NCI-H1436 treated with DMSO at 0.1 percent for 48 hours (cell line): Measurements from ENCODE around the gene FERD3L.
"Not testable (repeated sequence)": the region's sequence is repeated elsewhere in the genome, so short reads cannot be mapped to it uniquely, and the experiment has no call there.

ENCODE experiments used
- DNase-seq: peaks from one replicate; lab custom pipeline; 2025; lab: John Stamatoyannopoulos, UW

Gene FERD3L, protein sequence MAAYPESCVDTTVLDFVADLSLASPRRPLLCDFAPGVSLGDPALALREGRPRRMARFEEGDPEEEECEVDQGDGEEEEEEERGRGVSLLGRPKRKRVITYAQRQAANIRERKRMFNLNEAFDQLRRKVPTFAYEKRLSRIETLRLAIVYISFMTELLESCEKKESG

DNA sequence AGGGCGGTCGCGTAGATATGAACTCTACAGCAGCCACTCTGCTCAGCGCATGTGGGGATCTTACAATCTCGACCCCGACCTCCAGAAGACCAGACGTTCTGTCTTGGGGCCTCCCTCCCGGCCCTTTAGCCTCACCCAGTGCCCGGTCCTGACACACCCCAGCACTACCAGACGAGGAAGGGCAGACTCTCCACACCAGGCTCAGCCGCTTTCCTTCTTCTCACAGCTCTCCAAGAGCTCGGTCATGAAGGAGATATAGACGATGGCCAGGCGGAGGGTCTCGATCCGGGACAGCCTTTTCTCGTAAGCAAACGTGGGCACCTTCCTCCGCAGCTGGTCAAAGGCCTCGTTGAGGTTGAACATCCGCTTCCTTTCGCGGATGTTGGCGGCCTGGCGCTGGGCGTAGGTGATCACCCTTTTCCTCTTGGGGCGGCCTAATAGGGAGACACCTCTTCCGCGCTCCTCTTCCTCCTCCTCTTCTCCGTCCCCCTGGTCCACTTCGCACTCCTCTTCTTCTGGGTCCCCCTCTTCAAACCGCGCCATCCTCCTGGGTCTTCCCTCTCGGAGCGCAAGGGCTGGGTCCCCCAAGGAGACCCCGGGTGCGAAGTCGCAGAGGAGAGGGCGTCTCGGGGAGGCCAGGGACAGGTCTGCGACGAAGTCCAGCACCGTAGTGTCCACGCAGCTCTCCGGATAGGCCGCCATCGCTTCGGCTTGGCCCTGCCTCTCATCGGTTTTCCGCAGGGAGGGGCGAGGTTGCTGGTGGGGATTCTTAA lies at the start of gene FERD3L:
Gene FERD3L (minus strand): TSS at position 761 of the 773 bp plus-strand sequence. CDS start 59 bp downstream, at position 702.
- DNase-seq = no peak

DNA sequence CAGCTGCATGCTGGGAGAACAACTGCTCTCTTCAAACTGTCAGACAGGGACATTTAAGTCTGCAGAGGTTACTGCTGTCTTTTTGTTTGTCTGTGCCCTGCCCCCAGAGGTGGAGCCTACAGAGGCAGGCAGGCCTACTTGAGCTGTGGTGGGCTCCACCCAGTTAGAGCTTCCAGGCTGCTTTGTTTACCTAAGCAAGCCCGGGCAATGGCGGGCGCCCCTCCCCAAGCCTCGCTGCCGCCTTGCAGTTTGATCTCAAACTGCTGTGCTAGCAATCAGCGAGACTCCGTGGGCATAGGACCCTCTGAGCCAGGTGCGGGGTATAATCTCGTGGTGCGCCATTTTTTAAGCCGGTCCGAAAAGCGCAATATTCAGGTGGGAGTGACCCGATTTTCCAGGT lies 49.2 kb upstream of the FERD3L start:
- DNase-seq = not testable (repeated sequence)

DNA sequence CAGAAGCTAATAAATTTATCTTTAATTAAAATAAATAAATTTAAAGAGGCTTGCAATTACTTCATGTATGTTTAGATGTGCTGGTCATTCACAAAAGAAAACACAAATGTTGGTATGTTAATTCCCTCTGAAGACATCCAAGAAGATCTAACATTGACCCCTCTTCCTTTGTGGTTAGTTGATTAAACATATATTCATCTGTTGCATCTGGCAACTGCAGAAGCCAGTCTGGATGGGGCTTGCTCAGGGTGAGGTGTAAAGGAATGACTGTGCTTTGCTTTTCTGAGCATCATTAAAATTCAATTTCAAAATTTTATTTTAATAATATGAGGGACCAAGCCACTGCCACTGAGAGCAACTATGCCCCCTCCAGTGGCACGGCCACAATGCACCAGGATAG lies 36.4 kb upstream of the FERD3L start:
- no peak for DNase-seq

DNA sequence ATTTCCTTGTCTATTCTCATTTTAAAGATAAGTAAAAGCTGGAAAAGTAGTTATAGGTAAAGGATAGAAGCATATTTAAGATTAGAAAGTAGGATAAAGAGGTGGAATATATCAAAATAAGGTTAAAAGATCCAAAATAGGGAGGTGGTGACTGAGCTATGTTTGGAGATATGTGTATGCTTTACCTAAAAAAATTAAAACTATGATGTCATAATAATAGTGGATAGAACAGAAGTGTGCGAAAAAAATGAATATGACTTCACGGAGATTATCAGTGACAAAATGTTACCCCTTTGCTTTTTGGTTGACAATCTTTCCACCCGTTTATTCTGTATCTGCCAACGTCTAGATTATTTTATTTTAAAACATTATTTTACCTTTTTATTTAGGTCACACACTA lies 33.4 kb upstream of the FERD3L start:
- DNase-seq = no peak

DNA sequence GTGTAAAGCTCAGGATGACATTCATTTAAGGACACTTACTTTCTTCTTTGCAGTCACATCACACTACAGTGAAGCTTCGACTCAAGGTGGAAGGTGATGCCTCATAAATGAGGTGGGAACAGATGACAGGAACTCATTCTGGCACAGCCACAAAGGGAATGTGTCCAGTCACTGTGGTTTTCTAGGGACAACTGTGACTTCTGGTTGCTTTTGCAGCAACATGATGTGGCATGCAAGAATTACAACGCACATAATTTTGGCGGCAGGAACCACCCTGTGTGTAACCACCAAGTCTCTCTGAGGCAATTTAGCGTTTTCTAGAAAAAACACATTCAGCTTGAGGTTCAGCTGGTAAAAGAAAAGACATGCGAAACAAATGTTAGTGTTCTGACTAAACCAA lies 32.0 kb upstream of the FERD3L start:
- no peak for DNase-seq

DNA sequence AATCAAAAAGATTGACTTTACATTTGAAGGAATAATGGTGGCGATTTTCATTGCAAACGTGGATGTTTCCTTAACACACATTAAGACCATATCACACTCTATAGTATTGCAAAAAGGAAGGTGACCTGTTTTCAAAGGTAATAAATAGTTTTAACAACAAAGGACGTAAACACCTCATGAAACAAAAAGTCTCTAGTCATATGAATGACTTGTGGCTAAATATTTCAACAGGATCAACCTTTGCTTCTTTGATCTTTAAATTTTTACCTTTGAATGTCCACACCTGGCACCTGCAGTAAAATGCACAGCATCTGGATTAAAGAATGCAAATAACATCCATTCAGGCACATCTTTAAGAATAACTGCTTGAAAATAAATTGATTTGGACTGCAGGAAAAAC lies 30.0 kb upstream of the FERD3L start:
- no peak for DNase-seq

DNA sequence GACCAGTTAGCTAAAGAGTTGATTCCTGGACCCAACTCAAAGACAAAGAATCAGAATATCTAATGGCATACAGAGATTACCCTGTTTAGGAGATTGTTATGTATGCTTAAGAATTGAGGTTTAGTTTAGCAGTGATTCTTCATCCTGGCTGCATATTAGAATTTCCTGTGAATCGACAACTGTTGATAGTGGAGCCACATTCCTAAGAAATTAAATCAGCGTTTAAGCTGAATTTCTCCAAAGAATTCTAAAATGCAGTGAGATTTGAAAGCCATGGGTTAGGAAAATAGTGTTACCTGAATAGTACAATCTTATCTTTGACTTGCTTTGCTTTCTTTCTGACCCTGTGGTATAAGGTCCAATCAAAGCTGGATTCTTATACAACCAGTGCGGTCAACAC lies 16.4 kb upstream of the FERD3L start:
- no peak for DNase-seq

DNA sequence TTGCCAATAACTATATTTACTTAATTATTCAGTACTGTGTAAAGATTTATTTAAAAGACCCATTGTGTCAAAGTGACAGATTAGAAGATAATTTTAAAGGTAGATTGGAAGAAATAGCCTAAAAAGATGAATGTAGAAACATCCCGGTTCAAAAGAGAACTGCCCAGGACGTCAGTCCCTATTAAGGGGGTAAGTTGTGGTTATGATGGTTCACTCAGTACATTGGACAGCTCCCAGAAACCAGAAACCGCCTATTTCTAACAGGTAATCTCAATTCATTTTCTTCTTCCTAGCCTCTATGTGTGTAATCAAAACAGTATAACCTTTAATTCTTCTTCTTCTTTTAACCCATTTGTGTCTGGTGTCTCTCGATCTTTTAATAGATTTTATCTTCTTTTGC lies 1.5 kb upstream of the FERD3L start:
- no peak for DNase-seq

DNA sequence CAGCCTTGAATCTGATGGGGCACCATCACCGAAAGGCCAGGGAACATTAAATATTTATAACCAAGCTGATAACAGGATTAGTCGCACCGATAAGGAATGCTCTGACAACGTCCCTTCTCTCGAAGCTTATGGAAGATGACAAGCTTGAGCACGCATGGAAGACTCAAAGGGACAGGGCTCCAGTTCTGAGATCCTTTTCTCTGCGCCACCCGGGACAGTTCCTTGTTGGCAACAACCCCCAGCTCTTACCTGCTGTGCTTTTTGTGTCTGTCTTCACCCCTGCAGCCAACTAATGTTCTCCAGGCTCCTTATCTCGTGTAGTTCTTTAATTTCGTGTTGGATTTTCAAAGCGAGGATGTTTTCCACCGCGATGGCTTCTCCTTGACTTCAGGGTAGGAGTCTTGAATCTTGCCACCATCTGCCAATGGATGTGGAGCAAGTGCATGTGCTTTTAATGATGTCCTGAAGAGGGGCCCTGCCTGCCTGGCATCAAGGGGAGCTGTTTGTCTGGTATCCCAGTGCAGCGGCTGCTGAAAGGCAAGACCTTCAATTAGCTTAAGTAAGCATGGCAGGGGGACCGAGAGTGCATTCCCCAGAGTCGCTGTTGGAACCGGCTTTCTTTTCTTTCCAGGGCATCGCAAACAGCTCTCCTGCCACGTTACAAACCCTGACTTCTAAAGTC lies 354 bp upstream of the FERD3L start:
- no peak for DNase-seq

DNA sequence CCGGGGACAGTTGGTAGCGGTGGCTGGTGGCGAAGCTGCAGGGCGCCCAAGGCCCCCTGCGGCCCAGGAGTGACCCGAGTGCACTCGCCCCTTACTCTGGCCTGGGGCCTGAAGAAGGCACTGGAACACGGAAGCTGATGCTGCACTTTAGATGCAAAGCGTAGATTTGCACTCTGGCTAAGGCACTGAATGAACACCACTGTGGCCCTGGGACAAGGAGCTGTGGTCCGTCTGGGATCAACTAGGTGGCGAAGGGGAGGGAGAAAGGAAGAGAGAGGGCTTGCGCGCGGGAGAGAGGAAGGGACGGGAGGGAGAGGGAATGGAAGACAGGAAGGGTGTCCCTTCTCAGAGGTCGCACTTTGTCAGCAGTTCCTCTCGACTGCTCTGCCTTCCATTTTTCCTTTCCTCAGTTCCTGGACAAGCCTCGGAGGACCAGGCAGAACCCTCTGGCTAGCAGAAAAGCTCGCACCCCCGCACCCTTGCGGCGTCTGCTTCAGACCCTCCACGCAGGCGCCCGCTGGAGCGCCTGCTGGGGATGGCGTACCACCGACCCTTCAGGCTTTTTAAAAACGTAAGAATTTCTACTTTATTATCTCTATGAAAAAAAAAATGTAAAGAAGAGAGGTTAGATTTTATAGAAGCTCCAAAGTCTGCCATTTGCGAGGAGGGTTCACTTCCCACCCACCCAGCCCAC lies 1.2 kb downstream of the FERD3L start:
- no peak for DNase-seq

DNA sequence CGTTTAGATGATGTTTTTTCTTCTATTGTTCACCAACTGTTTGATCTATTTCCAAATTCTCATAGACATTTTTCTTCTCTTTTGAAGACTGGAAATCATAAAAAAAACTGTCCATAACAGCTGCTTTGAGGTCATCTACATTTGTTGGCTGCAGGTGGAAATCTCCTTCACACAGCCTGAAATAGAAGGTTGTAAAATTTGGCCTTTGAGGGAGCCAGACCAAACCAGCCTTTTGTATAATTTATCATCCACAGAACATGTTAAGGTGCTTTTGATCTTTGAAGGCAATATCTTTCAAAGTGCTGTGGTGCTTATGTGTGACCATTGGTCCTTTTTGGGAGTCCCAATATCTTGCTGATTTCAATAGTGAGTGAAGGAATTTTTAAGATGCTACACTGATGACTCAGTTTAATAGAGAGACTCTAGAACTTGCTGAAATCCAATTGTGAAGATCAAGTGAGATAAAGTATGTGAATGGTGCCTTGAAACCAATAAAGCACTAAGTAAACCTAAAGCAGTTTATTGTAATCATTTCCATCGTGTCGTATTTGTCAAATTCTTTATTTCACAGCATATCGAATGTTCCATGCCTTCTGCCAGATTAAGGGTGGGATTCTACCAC lies 5.4 kb downstream of the FERD3L start:
- DNase-seq = no peak

DNA sequence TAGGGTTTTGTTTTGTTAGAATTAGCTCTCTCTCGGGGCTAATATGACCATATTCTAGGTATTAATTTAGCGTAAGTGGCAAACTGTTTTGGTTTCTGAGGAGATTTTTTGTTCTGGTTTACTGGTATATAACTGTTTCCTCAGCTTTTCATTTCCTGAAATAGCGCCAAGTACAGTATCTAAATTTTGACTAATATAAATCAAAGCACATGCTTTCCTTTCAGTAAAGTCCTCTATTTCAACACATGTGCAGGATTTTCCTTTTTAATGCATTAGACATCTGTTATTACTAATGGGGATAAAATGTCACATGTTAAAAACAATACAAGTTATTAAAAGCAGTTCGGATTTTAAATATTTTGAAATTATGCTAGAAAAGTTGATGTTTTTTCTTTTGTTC lies 11.3 kb downstream of the FERD3L start:
- no peak for DNase-seq

DNA sequence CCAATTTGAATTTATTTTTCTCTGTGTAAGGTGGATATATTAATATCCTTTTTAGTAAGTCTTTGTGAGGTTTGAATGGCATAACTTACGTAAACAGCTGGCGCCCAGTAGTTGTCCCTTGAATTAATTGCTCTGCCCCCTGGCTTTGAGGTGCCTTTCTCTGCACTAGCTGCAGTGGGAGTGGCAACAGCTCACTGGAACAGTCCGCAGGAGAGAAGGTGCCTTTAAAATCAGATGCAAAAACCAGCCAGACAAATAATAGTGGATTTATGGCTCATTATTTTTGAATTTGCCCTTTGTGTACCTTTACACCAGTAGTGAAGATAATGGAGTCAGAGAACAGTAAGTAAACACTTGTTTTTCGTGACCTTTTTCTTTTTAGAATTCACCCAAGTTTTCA lies 11.8 kb downstream of the FERD3L start:
- DNase-seq = no peak

DNA sequence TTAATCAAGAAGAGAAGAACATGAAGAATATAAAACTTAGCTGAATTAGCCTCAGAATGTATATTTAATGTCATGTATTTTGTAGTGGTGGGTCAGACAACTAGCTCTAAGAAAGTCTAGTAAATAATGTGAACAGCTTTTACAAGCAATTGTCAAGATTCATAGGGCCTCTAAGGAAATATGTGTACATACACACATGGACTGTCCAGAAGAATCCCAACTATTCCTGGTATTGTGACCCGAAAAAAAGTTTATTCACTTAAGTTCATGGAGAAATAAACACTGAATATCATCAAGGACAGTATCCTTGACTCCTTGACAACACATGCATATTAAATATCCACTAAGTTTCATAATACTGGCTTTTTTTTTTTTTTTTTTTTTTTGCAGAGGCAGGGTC lies 16.4 kb downstream of the FERD3L start:
- no peak for DNase-seq

DNA sequence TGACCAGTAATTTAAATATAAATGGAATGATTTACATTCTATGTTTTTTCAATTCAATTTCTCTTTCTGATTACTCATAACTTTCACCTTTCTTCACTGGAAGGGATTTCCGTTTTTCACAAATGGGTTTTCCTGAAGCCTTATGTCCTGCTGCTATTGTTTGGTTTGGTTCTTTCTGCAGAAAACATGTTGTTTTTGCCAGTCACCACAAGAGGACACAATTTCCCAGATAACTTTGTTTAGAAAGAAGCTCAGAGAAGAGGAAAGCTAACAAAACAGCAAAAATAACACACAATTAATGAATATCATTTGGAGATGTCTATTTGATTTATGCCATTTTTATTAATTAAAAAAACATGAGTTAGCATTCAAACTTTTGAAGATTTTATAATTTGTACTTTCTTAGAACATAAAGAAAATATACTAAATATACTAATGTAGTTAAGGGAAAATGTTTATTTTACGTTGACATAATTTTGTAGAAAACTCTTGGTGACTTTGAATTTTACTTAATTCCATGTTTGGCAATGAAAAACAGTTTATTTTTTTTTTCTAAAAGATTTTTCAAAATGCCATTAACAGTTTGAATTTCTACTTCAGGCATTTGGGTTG lies 23.1 kb downstream of the FERD3L start:
- DNase-seq = no peak

DNA sequence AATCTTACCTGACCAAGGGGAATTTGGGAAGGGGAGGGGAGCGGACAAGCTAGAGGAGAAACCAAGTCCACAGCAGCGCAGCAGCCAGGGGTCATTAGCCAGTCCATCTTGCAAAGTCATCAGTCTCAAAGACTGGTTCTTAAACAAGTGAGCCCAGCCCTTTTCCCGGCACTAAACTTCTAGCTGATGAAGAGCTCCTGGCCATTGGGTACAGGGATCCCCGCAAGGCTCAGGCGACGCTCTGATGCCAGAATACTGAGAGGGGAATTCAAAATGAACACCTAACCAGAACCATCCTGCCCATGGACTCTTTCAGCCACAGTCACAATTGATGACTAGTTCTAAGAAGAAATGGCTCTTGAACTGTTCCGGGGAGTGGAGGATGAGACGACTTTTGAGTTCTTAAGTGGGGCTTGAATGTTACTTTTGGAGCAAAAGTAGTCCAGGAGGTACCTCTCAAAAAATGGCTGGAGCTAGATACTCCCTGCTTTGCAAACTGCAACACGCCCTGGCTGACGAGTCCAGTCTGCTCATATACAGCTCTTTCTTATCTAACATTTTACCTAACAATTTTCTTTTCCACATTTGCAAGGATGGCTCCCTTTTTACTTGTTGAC lies 25.2 kb downstream of the FERD3L start:
- DNase-seq = no peak

DNA sequence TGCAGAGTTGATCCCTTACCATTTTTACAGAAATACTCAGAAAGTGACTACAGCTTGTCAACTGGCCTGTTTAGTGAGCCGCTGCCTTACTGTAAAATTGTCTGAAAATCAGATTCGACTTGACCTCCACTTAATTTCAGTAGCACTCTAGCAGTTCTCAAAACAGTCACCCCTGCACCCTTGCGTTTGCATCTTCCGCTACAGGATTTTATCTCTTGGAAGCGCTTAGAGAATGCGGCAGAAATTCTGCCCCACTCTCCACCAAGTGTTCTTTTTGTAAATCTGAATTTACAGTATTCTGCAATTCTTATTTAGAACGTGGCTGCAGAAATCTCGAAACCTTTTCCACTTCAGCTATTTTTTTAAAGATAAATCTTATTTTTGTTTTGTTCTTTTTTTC lies 25.8 kb downstream of the FERD3L start:
- no peak for DNase-seq

DNA sequence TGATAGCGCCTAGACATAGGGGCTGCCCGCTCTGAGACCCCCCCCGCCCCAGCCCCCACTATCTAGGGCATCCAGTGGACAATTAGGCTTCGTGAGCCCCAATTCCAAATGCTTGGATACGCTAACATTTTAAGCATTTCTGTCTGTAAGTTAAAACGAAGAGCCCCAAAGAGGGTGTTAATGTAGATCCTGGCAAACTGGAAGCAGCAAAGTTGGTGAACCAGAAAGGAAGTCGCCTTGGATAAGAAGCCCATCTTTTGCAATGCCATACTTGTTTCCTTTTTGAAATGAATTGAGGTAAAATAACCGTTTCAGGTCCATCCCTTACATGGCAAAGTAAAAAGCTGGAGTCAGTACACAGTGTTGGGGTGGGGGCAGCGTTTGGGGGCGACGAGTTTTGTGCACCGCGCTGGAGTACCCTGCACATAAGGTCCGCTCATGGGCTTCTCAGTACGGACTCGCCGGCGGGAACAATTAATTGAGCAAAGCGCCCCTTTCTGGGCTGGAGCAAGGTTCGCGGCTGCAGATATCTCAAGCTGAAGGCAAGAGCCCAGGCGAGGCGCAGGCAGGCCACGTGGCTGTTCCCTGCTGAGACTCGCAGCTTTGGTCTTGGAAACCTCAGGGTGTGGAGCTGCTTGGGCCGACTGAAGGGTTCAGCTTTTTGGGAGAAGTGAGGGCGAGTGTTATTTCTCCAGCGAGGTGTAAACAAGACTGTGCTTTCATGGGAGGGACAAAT lies 26.4 kb downstream of the FERD3L start:
- DNase-seq = no peak

DNA sequence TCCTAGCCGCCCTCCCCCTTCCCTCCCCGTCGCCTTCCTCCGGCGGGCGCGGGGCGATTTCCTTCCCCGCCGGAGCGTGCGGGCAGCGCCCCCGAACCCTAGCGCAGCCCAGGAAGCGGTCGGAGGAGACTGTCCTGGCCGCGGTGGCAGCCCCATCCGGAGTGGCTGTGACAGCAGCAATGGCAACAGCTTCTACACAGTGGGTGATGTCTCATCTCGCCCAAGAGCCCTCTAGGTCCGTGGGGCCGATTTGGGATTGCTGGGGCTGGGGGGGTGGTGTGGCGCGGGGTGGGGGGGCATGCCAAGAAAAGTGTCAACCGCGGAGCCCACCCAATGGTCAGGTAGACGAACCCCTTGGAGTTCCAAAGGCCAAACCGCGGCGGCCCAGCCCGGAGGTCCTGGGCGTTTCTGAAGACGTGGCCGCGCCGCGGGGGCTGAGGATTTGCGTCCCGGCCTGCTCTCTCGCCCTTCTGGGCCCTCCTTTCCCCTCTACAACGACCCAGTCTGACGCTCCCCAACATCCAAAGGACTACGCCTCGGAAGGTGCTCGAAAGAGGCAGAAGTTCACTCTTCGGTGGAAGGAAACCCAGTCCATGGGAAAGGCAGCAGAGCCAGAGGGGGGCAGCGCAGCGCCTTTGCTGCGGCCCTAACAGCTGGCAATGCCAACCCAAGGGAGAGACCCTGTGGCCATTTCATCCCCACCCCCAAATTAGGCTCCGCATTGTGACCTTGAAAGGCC lies 27.2 kb downstream of the FERD3L start:
- no peak for DNase-seq
